ENCODE results near the gene PRSS21.

Gene PRSS21

GRCh38 chr16:2816751-2817339 lies at the start of gene PRSS21:
Gene PRSS21 (plus strand): TSS chr16:2817237. CDS start chr16:2817269, 32 bp downstream.
- ATAC-seq (ENCODE audit: low read depth) (peak; percentile 71), DNase-seq (ENCODE audit: low spot score in 2 of 2) (no peak)
- H3K9me3 Mint-ChIP-seq: no peaks in the 10 kb centered on the region
- peak within 1 kb of the TSS; percentile 68 for H3K4me3 Mint-ChIP-seq
- H3K36me3 Mint-ChIP-seq: no peaks in the 10 kb centered on the region
- H3K4me1 Mint-ChIP-seq: no peaks in the 10 kb centered on the region
- no peak within 1 kb of the TSS for H3K27ac Mint-ChIP-seq
- H3K27me3 Mint-ChIP-seq: peaks cover 11% of the 10 kb centered on the region

DNA sequence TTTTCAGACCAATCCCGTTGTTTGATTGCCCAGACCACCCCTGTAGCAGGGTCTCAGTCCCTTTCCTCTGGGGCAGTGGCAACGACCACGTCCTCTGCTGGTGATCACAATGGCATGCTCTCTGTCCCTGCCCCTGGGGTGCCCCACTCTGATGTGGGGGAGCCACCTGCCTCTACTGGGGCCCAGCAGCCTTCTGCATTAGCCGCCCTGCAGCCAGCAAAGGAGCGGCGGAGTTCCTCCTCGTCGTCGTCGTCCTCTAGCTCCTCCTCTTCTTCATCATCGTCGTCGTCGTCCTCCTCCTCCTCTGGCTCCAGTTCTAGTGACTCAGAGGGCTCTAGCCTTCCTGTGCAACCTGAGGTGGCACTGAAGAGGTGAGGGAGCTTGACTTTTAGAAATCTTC lies 49.1 kb upstream of the PRSS21 start:
- Mint-ChIP-seq H3K27me3 (no peaks in the 10 kb centered on the region), H3K4me3 (no peak overlapping the region), H3K9me3 (no peaks in the 10 kb centered on the region), H3K27ac (peak overlapping the region; percentile 70), H3K36me3 (peaks cover 58% of the 10 kb centered on the region), H3K4me1 (peaks cover 19% of the 10 kb centered on the region)
- ATAC-seq (ENCODE audit: low read depth) (no peak), DNase-seq (ENCODE audit: low spot score in 2 of 2) (no peak)

GRCh38 chr16:2768403-2769089 lies 48.5 kb upstream of the PRSS21 start:
- Mint-ChIP-seq H3K4me1 (peaks cover 20% of the 10 kb centered on the region), H3K4me3 (no peak overlapping the region), H3K36me3 (peaks cover 51% of the 10 kb centered on the region), H3K27me3 (no peaks in the 10 kb centered on the region), H3K27ac (peak overlapping the region; percentile 80), H3K9me3 (no peaks in the 10 kb centered on the region)
- ATAC-seq (ENCODE audit: low read depth) (no peak), DNase-seq (ENCODE audit: low spot score in 2 of 2) (no peak)

- H3K36me3 Mint-ChIP-seq: peaks cover 46% of the 10 kb centered on the region
- no peaks in the 10 kb centered on the region for H3K27me3 Mint-ChIP-seq
- peak overlapping the region; percentile 80 for H3K27ac Mint-ChIP-seq
- no peak for ATAC-seq (ENCODE audit: low read depth)
- peaks cover 20% of the 10 kb centered on the region for H3K4me1 Mint-ChIP-seq
- H3K9me3 Mint-ChIP-seq: no peaks in the 10 kb centered on the region
- H3K4me3 Mint-ChIP-seq: no peak overlapping the region
- no peak for DNase-seq (ENCODE audit: low spot score in 2 of 2)
Measured at GRCh38 chr16:2769100-2769529, 47.9 kb upstream of the PRSS21 start.

DNA sequence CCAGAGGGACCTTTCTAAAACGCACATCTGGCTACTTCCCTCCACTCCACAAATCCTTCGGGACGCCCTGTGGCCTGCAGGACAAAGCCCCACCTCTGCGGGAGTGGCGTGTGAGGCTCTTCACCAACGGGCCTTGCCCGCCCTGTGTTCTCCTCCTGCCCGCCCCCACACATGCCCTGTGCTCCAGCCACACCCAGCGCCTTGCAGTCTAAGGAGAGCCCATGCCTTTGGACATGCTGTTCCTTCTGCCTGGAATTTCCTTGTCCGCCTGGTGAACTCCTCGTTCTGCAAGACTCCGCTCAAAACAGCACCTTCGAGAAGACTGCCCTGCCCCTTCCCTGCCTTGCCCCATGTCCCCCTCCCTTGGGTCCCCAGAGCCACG lies 47.4 kb upstream of the PRSS21 start:
- no peak for ATAC-seq (ENCODE audit: low read depth)
- Mint-ChIP-seq H3K27me3 (no peaks in the 10 kb centered on the region), H3K4me1 (peaks cover 20% of the 10 kb centered on the region), H3K27ac (peak overlapping the region; percentile 80), H3K36me3 (peaks cover 46% of the 10 kb centered on the region), H3K9me3 (no peaks in the 10 kb centered on the region), H3K4me3 (no peak overlapping the region)
- no peak for DNase-seq (ENCODE audit: low spot score in 2 of 2)

DNA sequence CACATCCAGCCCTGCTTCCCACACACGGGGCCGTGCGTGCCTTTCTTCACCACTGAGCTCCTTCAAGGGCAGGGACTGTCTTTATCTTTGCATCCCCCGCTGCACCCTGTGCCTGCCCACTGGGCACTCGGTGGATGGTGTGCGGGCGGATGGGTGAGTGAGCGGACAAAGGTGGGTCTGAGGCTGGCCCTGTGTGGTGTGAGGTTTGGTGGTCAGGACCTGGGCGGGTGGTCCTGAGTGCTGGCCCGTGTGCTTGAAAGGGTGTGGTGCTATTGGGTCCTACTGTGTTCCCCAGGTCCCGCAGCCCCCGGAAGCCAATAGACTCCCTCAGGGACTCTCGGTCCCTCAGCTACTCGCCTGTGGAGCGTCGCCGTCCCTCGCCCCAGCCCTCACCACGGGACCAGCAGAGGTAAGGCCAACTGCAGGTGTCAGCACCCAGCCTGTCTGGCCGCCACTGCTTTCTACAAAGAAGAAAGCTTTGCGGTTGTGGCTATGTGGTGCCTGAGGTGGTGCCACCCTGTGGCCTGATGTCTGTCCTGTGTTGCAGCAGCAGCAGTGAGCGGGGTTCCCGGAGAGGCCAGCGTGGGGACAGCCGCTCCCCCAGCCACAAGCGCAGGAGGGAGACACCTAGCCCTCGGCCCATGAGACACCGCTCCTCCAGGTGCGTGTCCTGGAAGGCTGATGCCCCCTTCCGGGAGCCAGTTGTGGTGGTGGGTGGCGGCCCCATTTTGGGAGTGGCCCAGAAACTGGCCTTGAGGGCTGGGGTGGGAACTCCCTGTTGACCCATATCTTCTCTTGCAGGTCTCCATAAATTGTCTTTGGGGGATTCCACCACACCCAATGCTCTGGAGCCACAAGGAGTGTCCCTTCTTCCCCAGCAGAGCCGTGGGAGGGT lies 46.7 kb upstream of the PRSS21 start:
- Mint-ChIP-seq H3K4me1 (peaks cover 22% of the 10 kb centered on the region), H3K4me3 (no peak overlapping the region), H3K27ac (peak overlapping the region; percentile 80), H3K36me3 (peaks cover 42% of the 10 kb centered on the region), H3K9me3 (no peaks in the 10 kb centered on the region), H3K27me3 (no peaks in the 10 kb centered on the region)
- peak; percentile 12 for ATAC-seq (ENCODE audit: low read depth)
- DNase-seq (ENCODE audit: low spot score in 2 of 2): no peak

DNA sequence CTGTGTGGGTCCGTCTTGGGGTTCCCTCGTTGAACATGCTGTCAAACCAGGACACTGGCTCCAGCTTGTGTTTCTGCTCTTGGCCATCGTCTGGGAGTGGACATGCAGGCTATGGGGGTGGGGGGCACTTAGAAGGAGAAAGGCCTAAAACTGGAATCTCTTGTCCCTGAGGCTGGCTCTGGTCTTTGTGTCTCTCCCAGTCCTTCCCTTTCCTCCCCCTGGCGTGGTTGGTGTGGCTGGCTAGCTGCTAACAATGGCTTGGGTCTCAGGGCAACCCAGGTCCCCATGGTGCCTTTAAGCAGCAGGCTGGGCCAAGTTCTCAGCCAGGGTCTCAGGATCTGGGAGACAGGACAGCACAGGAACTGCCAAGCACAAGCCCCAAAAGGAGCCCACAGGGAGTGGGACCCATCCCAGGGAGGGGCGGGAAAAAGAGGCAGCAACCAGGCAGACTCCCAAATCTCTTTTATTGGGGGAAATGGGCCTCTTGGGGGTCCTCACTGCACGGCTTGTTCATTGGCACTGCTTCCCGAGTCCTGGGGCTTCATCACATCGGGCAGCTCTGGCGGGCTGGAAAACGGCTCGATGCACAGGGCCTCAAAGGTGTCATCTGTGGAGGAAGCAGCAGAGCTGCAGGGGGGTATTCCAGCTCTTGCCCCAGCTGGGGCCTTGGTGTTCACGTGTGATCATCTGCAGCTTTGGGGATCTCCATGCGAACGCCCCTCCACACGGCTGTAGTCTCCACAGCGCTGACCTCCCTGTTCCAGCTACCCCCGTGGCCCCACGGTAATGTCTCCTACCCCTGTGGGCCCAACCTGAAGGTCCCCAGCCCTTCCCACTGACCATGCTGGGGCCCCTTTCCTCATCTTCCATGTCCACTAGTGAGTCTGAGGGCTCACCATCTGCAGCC lies 45.3 kb upstream of the PRSS21 start:
- H3K4me1 Mint-ChIP-seq: peaks cover 29% of the 10 kb centered on the region
- no peak overlapping the region for H3K4me3 Mint-ChIP-seq
- peaks cover 31% of the 10 kb centered on the region for H3K36me3 Mint-ChIP-seq
- DNase-seq (ENCODE audit: low spot score in 2 of 2) (no peak), ATAC-seq (ENCODE audit: low read depth) (no peak)
- no peaks in the 10 kb centered on the region for H3K27me3 Mint-ChIP-seq
- no peaks in the 10 kb centered on the region for H3K9me3 Mint-ChIP-seq
- H3K27ac Mint-ChIP-seq: no peak overlapping the region

GRCh38 chr16:2773188-2773968 lies 43.7 kb upstream of the PRSS21 start:
- Mint-ChIP-seq H3K9me3 (no peaks in the 10 kb centered on the region), H3K36me3 (peaks cover 20% of the 10 kb centered on the region), H3K27ac (no peak overlapping the region), H3K4me3 (no peak overlapping the region), H3K27me3 (no peaks in the 10 kb centered on the region), H3K4me1 (peaks cover 30% of the 10 kb centered on the region)
- DNase-seq (ENCODE audit: low spot score in 2 of 2): no peak
- no peak for ATAC-seq (ENCODE audit: low read depth)

GRCh38 chr16:2774161-2774891 lies 42.7 kb upstream of the PRSS21 start:
- H3K4me1 Mint-ChIP-seq: peaks cover 32% of the 10 kb centered on the region
- DNase-seq (ENCODE audit: low spot score in 2 of 2) (no peak), ATAC-seq (ENCODE audit: low read depth) (no peak)
- no peaks in the 10 kb centered on the region for H3K27me3 Mint-ChIP-seq
- no peak overlapping the region for H3K27ac Mint-ChIP-seq
- H3K4me3 Mint-ChIP-seq: no peak overlapping the region
- peaks cover 15% of the 10 kb centered on the region for H3K36me3 Mint-ChIP-seq
- H3K9me3 Mint-ChIP-seq: no peaks in the 10 kb centered on the region

GRCh38 chr16:2775131-2775716 lies 41.8 kb upstream of the PRSS21 start:
- H3K4me3 Mint-ChIP-seq: no peak overlapping the region
- H3K27ac Mint-ChIP-seq: no peak overlapping the region
- ATAC-seq (ENCODE audit: low read depth) (no peak), DNase-seq (ENCODE audit: low spot score in 2 of 2) (no peak)
- H3K9me3 Mint-ChIP-seq: no peaks in the 10 kb centered on the region
- no peaks in the 10 kb centered on the region for H3K27me3 Mint-ChIP-seq
- H3K36me3 Mint-ChIP-seq: peaks cover 7% of the 10 kb centered on the region
- peaks cover 26% of the 10 kb centered on the region for H3K4me1 Mint-ChIP-seq

DNA sequence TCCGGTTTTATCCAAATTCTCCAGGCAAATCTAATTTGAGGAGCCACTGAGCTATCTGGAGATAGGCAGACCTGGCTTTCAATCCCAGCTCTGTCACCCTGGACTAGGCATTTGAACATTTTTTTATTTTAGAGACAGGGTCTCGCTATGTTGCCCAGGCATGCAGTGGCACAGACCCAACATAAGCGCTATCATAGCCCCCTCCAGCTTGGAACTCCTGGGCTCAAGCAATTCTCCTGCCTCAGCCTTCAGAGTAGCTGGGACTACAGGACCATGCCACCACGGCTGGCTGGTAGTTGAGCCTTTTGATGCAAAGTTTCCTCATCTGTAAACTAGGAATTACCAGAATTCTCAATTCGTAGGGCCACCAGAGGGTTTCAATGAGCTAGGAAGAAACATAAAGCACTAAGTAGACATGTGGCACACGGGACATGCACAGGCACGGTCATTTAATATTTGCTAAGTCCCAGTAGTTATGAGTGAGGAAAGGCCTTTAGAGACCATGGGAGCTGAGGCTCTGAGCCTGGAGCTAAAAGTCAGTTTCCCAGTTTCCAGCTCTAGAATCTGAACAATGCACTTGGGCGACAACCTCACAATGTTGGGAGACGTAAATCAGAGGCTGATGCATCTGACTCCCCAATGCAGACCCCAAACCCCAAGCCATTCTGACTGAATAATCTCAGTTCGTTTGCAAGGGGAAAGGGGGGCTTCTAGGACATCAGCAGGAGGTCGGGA lies 41.1 kb upstream of the PRSS21 start:
- peaks cover 26% of the 10 kb centered on the region for H3K4me1 Mint-ChIP-seq
- peak overlapping the region; percentile 91 for H3K4me3 Mint-ChIP-seq
- ATAC-seq (ENCODE audit: low read depth) (no peak), DNase-seq (ENCODE audit: low spot score in 2 of 2) (no peak)
- no peaks in the 10 kb centered on the region for H3K9me3 Mint-ChIP-seq
- H3K27ac Mint-ChIP-seq: peak overlapping the region; percentile 82
- H3K27me3 Mint-ChIP-seq: no peaks in the 10 kb centered on the region
- H3K36me3 Mint-ChIP-seq: peaks cover 7% of the 10 kb centered on the region
